Panc1 (cell line): ENCODE results near the gene WDR33. TPM values are rescaled to one million over a fixed set of nuclear protein-coding genes. Genes with fewer than 3 reads are reported as not detected.

Experiments
- ATAC-seq: fragments of 200-7000 bp; cut with Tn5 transposase; 2 replicates; pipeline ENCODE4 v1.9.1; 2020; ENCODE audit warnings: mild to moderate bottlenecking, moderate library complexity
- Bru-seq: library from RNA; stranded (reverse); fragments of 400-500 nt; gene quantifications from one replicate; lab custom pipeline; 2021; lab: Mats Ljungman, UMichigan
- BruChase-seq, 2 experiments: library from RNA; stranded (reverse); fragments of 400-500 nt; gene quantifications; one replicate each; lab custom pipeline; 2021; lab: Mats Ljungman, UMichigan
- BruUV-seq: library from RNA; stranded (reverse); fragments of 400-500 nt; replicated peaks from 2 replicates; lab custom pipeline; 2021; lab: Mats Ljungman, UMichigan
- CTCF ChIA-PET: fragments of 300-600 bp; sonication (Branson Sonifier 250); formaldehyde crosslinking; loops from one replicate; lab custom pipeline; 2022; ENCODE audit warnings: antibody characterized with exemption; lab: Charles Lee
- POLR2A ChIA-PET: fragments of 300-600 bp; sonication (Branson Sonifier 250); formaldehyde crosslinking; loops from one replicate; lab custom pipeline; 2022; ENCODE audit warnings: antibody characterized with exemption; lab: Charles Lee
- DNase-seq: peaks from one replicate; pipeline ENCODE4 v3.0.0-alpha.2; 2010; ENCODE audit warnings: low read depth, low spot score
- H3K27ac ChIP-seq: 2 replicates; pipeline ENCODE4 v1.5.1; 2011; ENCODE audit warnings: mild to moderate bottlenecking, low read length, inconsistent platforms
- H3K27me3 ChIP-seq: fragments of 200-500 bp; sonication (Bioruptor generic); 2 replicates; pipeline ENCODE4 v1.6.0; 2014; ENCODE audit warnings: low read length, inconsistent platforms; ENCODE audit not compliant: control insufficient read depth, insufficient read depth
- H3K36me3 ChIP-seq: fragments of 200-500 bp; sonication (Bioruptor generic); 2 replicates; pipeline ENCODE4 v1.5.1; 2014; ENCODE audit warnings: inconsistent platforms, mild to moderate bottlenecking, low read length, moderate library complexity; ENCODE audit not compliant: control insufficient read depth, insufficient read depth
- H3K4me1 ChIP-seq: 2 replicates; pipeline ENCODE4 v1.5.1; 2011; ENCODE audit warnings: inconsistent platforms, mild to moderate bottlenecking, low read length, moderate library complexity; ENCODE audit not compliant: control insufficient read depth, insufficient read depth
- H3K4me3 ChIP-seq, 2 experiments: 2 replicates each; pipeline ENCODE4 v1.5.1; 2011 to 2012; ENCODE audit warnings: low read depth in 2 of 2, low read length in 2 of 2, mild to moderate bottlenecking in 2 of 2, inconsistent platforms in 1 of 2, moderate library complexity in 1 of 2
- H3K9me3 ChIP-seq: fragments of 200-500 bp; sonication (Bioruptor generic); 2 replicates; pipeline ENCODE4 v1.5.1; 2014; ENCODE audit warnings: low read depth, mild to moderate bottlenecking, inconsistent platforms, low read length, moderate library complexity; ENCODE audit not compliant: control insufficient read depth, insufficient read depth
- POLR2AphosphoS5 ChIP-seq: IDR thresholded peaks from 2 replicates; pipeline ENCODE4 v1.6.1; 2012; ENCODE audit warnings: mild to moderate bottlenecking, low read depth, low read length, moderate library complexity
- SIN3A ChIP-seq: IDR thresholded peaks from 2 replicates; pipeline ENCODE4 v1.6.1; 2012; ENCODE audit warnings: low read depth, mild to moderate bottlenecking, low read length, moderate library complexity, borderline replicate concordance; ENCODE audit not compliant: insufficient read depth
- TCF7L2 ChIP-seq: IDR thresholded peaks from 2 replicates; pipeline ENCODE4 v1.6.1; 2011; ENCODE audit warnings: mild to moderate bottlenecking, low read depth, low read length, inconsistent platforms
- in situ Hi-C: cut with HindIII; loops from 2 replicates; pipeline ENCODE4 v1.10.0; 2016; ENCODE audit warnings: low sequenced_read_pairs, low pct_unique_long_range_greater_than_20kb
- intact Hi-C: fragments of 100-400 bp; cut with micrococcal nuclease; formaldehyde crosslinking; loops from one replicate; pipeline ENCODE4 v1.10.0; 2022; ENCODE audit not compliant: unreplicated experiment
- long read RNA-seq: library from polyadenylated mRNA; unstranded; transcript quantifications from one replicate; pipeline ENCODE4 v2.0.0, GENCODE V29; 2021; ENCODE audit not compliant: unreplicated experiment
- polyA plus RNA-seq: library from polyadenylated mRNA; unstranded; fragments of >200 nt; gene quantifications from one replicate; pipeline ENCODE4 v1.2.1, GENCODE V29; 2012; ENCODE audit warnings: missing spikeins; ENCODE audit not compliant: insufficient read length
- total RNA-seq: library from RNA; stranded (reverse); gene quantifications from one replicate; pipeline ENCODE4 v1.2.1, GENCODE V29; 2021; ENCODE audit not compliant: unreplicated experiment
- TF ChIP-seq, protein P1 (sequence below), 2 experiments: IDR thresholded peaks; 2 replicates each; pipeline ENCODE4 v1.6.1; 2011 to 2012; ENCODE audit warnings: low read depth in 2 of 2, control low read depth in 1 of 2, low read length in 1 of 2, mild to moderate bottlenecking in 1 of 2, moderate library complexity in 1 of 2; ENCODE audit not compliant: insufficient read depth in 1 of 2
- TF ChIP-seq, protein P2 (sequence below): fragments of 450-650 bp; IDR thresholded peaks from 2 replicates; pipeline ENCODE4 v1.5.1; 2017; ENCODE audit warnings: mild to moderate bottlenecking

Gene WDR33
- total RNA-seq: 63.7 TPM
- 22.7 TPM for polyA plus RNA-seq
- Bru-seq, nascent RNA: percentile 93 among the genes with signal in this experiment
- BruChase-seq, experiment 1, labeled RNA remaining after a 2-hour chase: percentile 90 among the genes with signal in this experiment
- percentile 85 among the genes with signal in this experiment for BruChase-seq, experiment 2, labeled RNA remaining after a 6-hour chase
- long read RNA-seq, full-length matches to known transcripts: 30 of 110 reads
- long read RNA-seq, partial matches to known transcripts: 40 of 110 reads
- long read RNA-seq, other reads (novel, unspliced or antisense): 40 of 110 reads

DNA sequence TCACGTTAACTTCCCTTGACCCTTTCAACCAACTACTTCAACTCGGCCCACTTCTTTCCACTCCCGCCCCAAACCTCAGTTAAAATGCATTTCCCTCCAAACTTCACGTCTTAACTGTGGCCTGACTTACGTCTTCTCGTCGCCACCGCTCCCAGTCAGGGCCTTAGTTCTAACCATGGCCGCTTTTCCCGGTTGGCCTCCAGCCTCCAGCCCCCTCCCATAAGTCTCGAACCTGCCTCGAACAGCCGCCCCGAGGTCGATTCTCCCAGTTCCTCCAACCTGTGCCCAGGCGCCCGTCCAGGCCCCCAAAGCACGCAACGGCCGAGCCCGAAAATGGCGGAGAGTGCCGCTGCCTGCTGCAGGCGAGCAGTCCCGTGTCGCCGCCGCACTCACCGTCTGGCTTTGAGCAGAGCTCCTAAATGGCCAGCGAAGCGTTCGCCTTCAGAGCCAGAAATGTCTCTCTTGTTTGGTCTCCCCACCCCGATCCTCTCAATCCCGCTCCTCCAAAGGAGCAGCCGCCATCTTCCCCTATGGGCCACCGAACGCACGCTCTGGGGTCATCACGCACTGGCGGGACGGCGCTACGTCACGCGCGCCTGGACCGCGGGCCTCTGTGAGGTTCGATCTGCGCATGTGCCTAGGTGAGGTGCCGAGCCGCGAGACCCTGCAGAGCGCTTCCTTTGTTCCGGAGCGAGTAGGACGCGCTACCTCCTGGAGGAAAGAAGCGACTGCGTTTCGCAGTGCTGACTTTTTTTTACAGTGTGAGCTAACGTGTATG is at the start of gene WDR33:
WDR33 (minus strand) TSS at position 553 of the 778 bp plus-strand sequence. CDS start 40,190 bp downstream, outside the sequence.
- Histone ChIP-seq H3K4me3 (peak within 1 kb of the TSS; percentile 84 to 88), H3K27me3 (no peaks in the 10 kb centered on the region), H3K4me1 (peaks cover 18% of the 10 kb centered on the region; the same call in 1 of the 2 replicates), H3K9me3 (no peaks in the 10 kb centered on the region), H3K36me3 (no peaks in the 10 kb centered on the region; the same call in 1 of the 2 replicates), H3K27ac (peak within 1 kb of the TSS; percentile 98)
- CTCF ChIA-PET: interaction anchor here (0.7 kb wide), 1 partner anchor 121 kb away, joined by 3 read pairs; no protein-coding TSS in a partner anchor
- TF ChIP-seq, protein P1, sequence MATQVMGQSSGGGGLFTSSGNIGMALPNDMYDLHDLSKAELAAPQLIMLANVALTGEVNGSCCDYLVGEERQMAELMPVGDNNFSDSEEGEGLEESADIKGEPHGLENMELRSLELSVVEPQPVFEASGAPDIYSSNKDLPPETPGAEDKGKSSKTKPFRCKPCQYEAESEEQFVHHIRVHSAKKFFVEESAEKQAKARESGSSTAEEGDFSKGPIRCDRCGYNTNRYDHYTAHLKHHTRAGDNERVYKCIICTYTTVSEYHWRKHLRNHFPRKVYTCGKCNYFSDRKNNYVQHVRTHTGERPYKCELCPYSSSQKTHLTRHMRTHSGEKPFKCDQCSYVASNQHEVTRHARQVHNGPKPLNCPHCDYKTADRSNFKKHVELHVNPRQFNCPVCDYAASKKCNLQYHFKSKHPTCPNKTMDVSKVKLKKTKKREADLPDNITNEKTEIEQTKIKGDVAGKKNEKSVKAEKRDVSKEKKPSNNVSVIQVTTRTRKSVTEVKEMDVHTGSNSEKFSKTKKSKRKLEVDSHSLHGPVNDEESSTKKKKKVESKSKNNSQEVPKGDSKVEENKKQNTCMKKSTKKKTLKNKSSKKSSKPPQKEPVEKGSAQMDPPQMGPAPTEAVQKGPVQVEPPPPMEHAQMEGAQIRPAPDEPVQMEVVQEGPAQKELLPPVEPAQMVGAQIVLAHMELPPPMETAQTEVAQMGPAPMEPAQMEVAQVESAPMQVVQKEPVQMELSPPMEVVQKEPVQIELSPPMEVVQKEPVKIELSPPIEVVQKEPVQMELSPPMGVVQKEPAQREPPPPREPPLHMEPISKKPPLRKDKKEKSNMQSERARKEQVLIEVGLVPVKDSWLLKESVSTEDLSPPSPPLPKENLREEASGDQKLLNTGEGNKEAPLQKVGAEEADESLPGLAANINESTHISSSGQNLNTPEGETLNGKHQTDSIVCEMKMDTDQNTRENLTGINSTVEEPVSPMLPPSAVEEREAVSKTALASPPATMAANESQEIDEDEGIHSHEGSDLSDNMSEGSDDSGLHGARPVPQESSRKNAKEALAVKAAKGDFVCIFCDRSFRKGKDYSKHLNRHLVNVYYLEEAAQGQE (IDR thresholded peaks at IDR 0.05; ENCODE audit: insufficient read depth in 1 of 2, low read depth in 2 of 2, low read length in 1 of 2): no peak
- TF ChIP-seq, protein P2, sequence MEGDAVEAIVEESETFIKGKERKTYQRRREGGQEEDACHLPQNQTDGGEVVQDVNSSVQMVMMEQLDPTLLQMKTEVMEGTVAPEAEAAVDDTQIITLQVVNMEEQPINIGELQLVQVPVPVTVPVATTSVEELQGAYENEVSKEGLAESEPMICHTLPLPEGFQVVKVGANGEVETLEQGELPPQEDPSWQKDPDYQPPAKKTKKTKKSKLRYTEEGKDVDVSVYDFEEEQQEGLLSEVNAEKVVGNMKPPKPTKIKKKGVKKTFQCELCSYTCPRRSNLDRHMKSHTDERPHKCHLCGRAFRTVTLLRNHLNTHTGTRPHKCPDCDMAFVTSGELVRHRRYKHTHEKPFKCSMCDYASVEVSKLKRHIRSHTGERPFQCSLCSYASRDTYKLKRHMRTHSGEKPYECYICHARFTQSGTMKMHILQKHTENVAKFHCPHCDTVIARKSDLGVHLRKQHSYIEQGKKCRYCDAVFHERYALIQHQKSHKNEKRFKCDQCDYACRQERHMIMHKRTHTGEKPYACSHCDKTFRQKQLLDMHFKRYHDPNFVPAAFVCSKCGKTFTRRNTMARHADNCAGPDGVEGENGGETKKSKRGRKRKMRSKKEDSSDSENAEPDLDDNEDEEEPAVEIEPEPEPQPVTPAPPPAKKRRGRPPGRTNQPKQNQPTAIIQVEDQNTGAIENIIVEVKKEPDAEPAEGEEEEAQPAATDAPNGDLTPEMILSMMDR: no peak; the same call in 1 of the 2 replicates
- peak; percentile 92; the same call in 1 of the 2 replicates for TF ChIP-seq POLR2AphosphoS5
- TF ChIP-seq TCF7L2: peak; percentile 86
- 0 out of 2 replicates have a peak, but pooled peaks have one; percentile 28 for TF ChIP-seq SIN3A
- DNase-seq (peak; percentile 66), ATAC-seq (peak; percentile 99)
- POLR2A ChIA-PET: interaction anchor here (0.6 kb wide), 1 partner anchor 20 kb away, joined by 7 read pairs; no protein-coding TSS in a partner anchor
- no TSS peak for BruUV-seq
- intact Hi-C loops: no loop called here
- in situ Hi-C loops: no loop called here

DNA sequence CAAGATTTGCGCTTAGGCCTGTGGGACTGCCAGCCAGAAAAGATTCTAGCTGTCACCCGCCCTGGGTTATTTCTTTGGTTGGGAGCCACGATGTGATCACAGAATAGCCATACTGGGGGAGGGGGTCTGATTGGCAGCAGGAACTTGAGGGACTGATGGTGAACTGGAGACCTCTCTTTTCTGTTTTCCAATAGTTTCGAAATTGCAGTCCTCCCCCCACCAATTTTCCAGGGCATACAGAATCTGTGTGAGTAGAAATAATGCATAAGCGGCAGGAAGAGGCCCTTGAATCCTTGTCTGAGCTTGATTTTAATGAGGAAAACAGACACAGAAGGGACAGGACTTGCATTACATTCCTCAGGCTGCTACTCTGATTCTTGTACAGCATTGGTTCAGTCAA is 49.2 kb upstream of the WDR33 start:
- intact Hi-C loops (no loop called here), in situ Hi-C loops (no loop called here)
- TF ChIP-seq, protein P1 (IDR thresholded peaks at IDR 0.05; ENCODE audit: insufficient read depth in 1 of 2, low read depth in 2 of 2, low read length in 1 of 2): no peak
- TF ChIP-seq POLR2AphosphoS5: no peak
- TF ChIP-seq, protein P2: no peak
- no peak for TF ChIP-seq SIN3A
- TF ChIP-seq TCF7L2: no peak
- peak overlapping the region in 1 of 2 experiments; percentile 36; a peak in 1 of 4 replicates for H3K4me3 ChIP-seq
- H3K27ac ChIP-seq: peak overlapping the region; percentile 62
- POLR2A ChIA-PET: no interaction called here
- H3K9me3 ChIP-seq: no peaks in the 10 kb centered on the region
- peaks cover 10% of the 10 kb centered on the region for H3K36me3 ChIP-seq
- CTCF ChIA-PET: no interaction called here
- DNase-seq: no peak
- ATAC-seq: no peak
- peaks cover 27% of the 10 kb centered on the region for H3K4me1 ChIP-seq
- no peaks in the 10 kb centered on the region for H3K27me3 ChIP-seq
- BruUV-seq: no TSS peak
